Retinal pigment epithelial cell (primary cell): ENCODE data around the gene PRKAG2.

Experiments used
- DNase-seq: peaks from one replicate; pipeline ENCODE4 v3.0.0-alpha.2; 2010; ENCODE audit warnings: low read depth
- H3K4me3 ChIP-seq: 2 replicates; pipeline ENCODE4 v1.5.1; 2011; ENCODE audit warnings: mild to moderate bottlenecking, low read length, control low read depth, moderate library complexity
- TF ChIP-seq, protein P1 (sequence below): conservative IDR thresholded peaks from 2 replicates; pipeline ENCODE4 v1.5.1; 2011; ENCODE audit warnings: low read depth, low read length, control low read depth, inconsistent platforms

PRKAG2 gene

DNA sequence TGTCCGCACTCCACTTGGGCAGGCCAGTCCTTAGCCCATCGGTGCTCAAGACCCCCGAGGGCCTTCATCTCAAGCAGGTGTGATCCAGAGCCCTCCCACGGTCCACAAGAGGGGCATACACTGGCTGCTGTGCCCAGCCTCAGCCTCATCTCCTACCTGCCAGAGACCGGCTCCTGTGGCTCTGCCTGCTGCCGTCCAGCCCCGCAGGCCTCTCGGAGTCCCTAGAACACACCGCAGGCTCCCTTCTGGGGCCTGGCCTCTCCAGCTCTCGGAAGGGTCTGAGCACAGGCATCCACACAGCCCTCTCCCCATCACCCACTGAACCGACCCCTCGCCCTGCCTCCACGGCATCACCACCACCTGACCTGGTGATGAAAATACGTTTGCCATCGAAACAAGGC, 147.4 kb downstream of the PRKAG2 start:
- DNase-seq: no peak
- H3K4me3 ChIP-seq: no peak overlapping the region
- TF ChIP-seq, protein P1, sequence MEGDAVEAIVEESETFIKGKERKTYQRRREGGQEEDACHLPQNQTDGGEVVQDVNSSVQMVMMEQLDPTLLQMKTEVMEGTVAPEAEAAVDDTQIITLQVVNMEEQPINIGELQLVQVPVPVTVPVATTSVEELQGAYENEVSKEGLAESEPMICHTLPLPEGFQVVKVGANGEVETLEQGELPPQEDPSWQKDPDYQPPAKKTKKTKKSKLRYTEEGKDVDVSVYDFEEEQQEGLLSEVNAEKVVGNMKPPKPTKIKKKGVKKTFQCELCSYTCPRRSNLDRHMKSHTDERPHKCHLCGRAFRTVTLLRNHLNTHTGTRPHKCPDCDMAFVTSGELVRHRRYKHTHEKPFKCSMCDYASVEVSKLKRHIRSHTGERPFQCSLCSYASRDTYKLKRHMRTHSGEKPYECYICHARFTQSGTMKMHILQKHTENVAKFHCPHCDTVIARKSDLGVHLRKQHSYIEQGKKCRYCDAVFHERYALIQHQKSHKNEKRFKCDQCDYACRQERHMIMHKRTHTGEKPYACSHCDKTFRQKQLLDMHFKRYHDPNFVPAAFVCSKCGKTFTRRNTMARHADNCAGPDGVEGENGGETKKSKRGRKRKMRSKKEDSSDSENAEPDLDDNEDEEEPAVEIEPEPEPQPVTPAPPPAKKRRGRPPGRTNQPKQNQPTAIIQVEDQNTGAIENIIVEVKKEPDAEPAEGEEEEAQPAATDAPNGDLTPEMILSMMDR: no peak

DNA sequence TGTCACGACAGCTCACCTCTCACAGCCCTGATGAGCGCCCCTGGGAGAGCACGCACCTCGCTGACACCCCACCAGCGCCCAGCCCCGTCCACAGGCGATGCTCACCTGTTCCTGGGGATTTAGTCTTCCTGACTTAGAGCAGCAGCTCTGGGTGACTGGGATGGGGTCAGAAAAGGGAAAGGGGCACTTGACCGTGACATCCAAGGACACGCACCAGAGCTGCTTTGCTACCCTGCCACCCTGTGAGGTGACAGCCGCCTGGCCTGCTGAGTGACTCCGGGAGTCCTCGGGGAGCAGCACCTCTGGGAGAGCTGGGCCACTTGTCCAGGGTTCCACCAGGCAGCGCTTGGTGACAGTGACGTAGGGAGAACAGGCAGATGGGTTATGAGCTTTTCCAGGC, 148.2 kb downstream of the PRKAG2 start:
- TF ChIP-seq, protein P1: no peak
- DNase-seq: no peak
- H3K4me3 ChIP-seq: no peak overlapping the region

DNA sequence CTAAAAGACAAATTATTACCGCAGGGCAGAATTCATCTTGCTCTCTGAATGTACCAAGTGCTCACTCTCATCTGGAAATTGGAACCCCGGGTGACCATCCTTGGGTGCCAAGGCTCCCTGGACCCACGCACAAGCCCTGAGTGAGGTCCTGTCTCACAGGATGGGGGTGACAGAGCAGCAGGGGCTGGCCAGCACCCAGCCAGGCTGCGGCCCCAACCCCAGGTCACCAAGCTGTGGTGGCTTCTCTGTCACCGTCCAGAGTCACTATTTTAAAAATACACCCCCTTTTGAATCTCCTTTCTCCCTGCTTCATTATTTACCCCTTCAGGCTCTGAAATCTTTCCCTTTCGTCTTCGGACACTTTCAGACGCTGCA, 148.6 kb downstream of the PRKAG2 start:
- TF ChIP-seq, protein P1: no peak
- H3K4me3 ChIP-seq: no peak overlapping the region

GRCh38 chr7:151727579-151728285, 149.2 kb downstream of the PRKAG2 start:
- DNase-seq: peak; percentile 88
- TF ChIP-seq, protein P1: no peak
- no peak overlapping the region for H3K4me3 ChIP-seq

More for the DNA sequence above, 148.6 kb downstream of the PRKAG2 start:
- no peak for DNase-seq

DNA sequence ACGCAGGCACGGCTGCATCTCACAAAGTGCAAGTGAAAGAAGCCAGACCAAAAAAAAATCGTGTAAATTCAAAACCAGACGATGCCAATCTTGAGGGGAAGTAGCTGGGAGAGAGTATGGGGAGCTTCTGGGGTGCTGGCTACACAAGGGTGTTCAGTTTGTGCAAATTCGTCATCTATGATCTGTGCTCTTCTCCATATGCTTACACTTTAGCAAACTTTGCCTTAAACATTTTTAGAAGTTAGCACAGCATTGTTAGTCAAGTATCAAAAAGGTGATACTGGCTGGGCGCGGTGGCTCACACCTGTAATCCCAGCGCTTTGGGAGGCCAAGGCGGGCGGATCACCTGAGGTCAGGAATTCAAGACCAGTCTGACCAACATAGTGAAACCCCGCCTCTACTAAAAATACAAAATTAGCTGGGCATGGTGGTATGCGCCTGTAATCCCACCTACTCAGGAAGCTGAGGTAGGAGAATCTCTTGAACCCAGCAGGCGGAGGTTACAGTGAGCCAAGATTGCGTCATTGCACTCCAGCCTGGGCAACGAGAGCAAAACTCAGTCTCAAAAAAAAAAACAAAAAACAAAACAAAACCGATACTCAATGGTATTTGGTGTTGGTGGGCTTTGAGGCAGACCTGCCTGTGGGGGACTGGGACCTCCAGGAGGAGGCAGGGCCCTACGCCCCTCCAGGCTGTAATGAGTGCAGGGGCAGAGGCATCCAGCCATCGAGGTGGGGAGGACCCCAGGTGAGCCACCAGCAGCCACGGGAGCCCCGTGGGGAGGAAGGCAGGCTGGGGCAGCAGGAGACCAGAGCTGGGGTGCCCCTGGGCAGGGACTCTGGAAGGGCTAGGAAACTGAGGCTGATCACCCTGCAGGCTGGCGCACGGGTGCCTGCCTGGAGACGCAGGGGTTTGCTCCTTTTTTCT, 150.0 kb downstream of the PRKAG2 start:
- DNase-seq: no peak
- no peak overlapping the region for H3K4me3 ChIP-seq
- TF ChIP-seq, protein P1: no peak

- no peak overlapping the region for H3K4me3 ChIP-seq
- TF ChIP-seq, protein P1: peak; percentile 8
- no peak for DNase-seq
These were observed 150.9 kb downstream of the PRKAG2 start for GRCh38 chr7:151725844-151726651.
